ENCODE data around the gene LY86.
"Not testable (repeated sequence)": the region's sequence is repeated elsewhere in the genome, so short reads cannot be mapped to it uniquely, and the experiment has no call there.

LY86 gene

DNA sequence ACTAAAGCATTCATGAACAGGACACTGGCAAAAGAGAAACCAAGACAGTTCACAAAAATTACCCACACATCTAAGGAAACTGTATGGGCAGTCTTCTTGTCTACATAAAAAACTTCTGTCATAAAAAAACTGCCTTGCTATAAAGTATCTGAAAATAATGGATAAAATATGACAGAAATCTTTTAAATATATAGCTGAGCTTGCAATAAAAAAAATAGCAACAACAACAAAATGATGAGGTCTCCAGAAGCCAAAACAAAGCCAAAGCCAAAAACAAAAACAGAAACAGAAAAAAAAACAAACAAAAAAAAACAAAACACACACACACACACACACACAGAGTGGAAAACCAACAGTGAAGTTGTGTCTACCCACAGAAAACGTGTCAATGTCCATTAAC, 14.8 kb downstream of the LY86 start:
- Histone ChIP-seq H3K36me3 (ENCODE audit: control insufficient read depth, insufficient read depth, low read length) (no peaks in the 10 kb centered on the region), H3K27me3 (ENCODE audit: control insufficient read depth, insufficient read depth, low read length) (no peaks in the 10 kb centered on the region)

DNA sequence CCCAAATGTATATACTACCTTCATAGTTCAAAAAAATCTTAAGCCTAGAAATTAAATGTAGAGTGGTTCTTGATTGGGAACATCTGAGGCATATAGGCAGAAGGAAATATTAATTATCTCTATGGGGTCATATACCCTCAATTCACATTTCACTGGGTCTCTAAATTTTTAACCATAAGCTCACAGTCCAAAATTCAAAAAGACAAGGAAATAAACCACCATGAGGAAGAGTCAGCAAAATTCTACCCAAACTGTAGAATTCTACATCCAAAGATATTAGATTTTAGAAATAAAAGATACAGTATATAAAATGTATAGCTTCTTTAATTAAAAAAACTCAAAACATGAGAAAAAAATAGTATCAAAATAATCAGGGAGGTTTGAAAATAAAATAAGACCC, 15.5 kb downstream of the LY86 start:
- no peaks in the 10 kb centered on the region for H3K4me1 ChIP-seq (ENCODE audit: control insufficient read depth, insufficient read depth, low read length)
- H3K9me3 ChIP-seq (ENCODE audit: control insufficient read depth, insufficient read depth, low read length): no peaks in the 10 kb centered on the region
- H3K36me3 ChIP-seq (ENCODE audit: control insufficient read depth, insufficient read depth, low read length): no peaks in the 10 kb centered on the region
- H3K27me3 ChIP-seq (ENCODE audit: control insufficient read depth, insufficient read depth, low read length): no peaks in the 10 kb centered on the region
- H3K4me3 ChIP-seq (ENCODE audit: low read depth, low read length): no peak overlapping the region
- H3K9ac ChIP-seq (ENCODE audit: low read depth, low read length): no peak overlapping the region

More for the DNA sequence above, 14.8 kb downstream of the LY86 start:
- H3K4me3 ChIP-seq (ENCODE audit: low read depth, low read length): no peak overlapping the region
- no peaks in the 10 kb centered on the region for H3K4me1 ChIP-seq (ENCODE audit: control insufficient read depth, insufficient read depth, low read length)
- H3K9me3 ChIP-seq (ENCODE audit: control insufficient read depth, insufficient read depth, low read length): no peaks in the 10 kb centered on the region
- no peak overlapping the region for H3K9ac ChIP-seq (ENCODE audit: low read depth, low read length)

DNA sequence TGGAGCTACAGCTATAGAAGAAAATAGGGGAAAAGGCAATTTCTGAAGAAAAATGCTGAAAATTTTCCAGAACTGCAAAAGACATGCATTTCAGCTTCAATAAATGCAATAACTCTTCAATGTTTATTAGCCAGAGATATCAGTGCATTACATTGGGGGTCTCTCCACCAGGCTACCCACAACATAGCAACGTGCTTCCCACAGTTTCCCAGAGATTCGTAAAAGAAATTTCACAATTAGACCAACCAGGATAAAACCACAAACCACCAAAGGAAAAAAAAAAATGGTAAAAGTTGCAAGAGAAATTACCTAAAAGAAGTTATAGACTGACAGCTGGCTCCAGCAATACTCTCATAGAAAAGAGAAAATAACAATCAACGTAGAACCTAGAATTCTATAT, 16.0 kb downstream of the LY86 start:
- no peaks in the 10 kb centered on the region for H3K4me1 ChIP-seq (ENCODE audit: control insufficient read depth, insufficient read depth, low read length)
- no peaks in the 10 kb centered on the region for H3K36me3 ChIP-seq (ENCODE audit: control insufficient read depth, insufficient read depth, low read length)
- no peak overlapping the region for H3K9ac ChIP-seq (ENCODE audit: low read depth, low read length)
- H3K9me3 ChIP-seq (ENCODE audit: control insufficient read depth, insufficient read depth, low read length): no peaks in the 10 kb centered on the region
- no peak overlapping the region for H3K4me3 ChIP-seq (ENCODE audit: low read depth, low read length)
- H3K27me3 ChIP-seq (ENCODE audit: control insufficient read depth, insufficient read depth, low read length): no peaks in the 10 kb centered on the region

DNA sequence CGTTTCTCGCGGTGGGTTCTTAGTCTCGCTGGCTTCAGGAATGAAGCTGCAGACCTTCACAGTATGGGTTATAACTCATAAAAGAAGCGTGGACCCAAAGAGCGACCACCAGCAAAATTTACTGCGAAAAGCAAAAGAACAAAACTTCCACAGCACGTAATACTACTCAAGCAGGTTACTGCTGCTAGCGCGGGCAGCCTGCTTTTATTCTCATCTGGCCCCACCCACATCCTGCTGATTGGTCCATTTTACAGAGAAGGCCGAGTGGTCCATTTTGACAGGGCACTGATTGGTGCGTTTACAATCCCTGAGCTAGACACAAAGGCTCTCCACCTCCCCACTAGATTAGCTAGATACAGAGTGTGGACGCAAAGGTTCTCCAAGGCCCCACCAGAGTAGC, 17.4 kb downstream of the LY86 start:
- Histone ChIP-seq H3K36me3 (ENCODE audit: control insufficient read depth, insufficient read depth, low read length) (no peaks in the 10 kb centered on the region), H3K9me3 (ENCODE audit: control insufficient read depth, insufficient read depth, low read length) (no peaks in the 10 kb centered on the region), H3K27me3 (ENCODE audit: control insufficient read depth, insufficient read depth, low read length) (no peaks in the 10 kb centered on the region), H3K4me3 (ENCODE audit: low read depth, low read length) (no peak overlapping the region), H3K4me1 (ENCODE audit: control insufficient read depth, insufficient read depth, low read length) (no peaks in the 10 kb centered on the region), H3K9ac (ENCODE audit: low read depth, low read length) (no peak overlapping the region)

DNA sequence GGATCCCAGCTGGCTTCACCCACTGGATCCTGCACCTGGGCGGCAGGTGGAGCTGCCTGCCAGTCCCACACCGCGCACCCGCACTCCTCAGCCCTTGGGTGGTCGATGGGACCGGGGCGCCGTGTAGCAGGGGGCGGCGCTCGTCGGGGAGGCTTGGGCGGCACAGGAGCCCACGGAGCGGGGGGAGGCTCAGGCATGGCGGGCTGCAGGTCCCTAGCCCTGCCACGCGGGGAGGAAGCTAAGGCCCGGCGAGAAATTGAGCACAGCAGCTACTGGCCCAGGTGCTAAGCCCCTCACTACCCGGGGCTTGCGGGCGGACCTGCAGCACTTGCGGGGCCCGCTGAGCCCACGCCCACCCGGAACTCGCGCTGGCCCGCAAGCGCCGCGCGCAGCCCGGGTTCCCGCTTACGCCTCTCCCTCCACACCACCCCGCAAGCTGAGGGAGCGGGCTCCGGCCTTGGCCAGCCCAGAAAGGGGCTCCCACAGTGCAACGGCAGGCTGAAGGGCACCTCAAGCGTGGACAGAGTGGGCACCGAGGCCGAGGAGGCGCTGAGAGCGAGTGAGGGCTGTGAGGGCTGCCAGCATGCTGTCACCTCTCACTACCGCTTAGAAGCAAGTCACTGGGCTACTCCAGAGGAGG, 18.0 kb downstream of the LY86 start:
- not testable (repeated sequence) for H3K9ac ChIP-seq (ENCODE audit: low read depth, low read length); H3K4me3 ChIP-seq (ENCODE audit: low read depth, low read length); H3K27me3 ChIP-seq (ENCODE audit: control insufficient read depth, insufficient read depth, low read length)

DNA sequence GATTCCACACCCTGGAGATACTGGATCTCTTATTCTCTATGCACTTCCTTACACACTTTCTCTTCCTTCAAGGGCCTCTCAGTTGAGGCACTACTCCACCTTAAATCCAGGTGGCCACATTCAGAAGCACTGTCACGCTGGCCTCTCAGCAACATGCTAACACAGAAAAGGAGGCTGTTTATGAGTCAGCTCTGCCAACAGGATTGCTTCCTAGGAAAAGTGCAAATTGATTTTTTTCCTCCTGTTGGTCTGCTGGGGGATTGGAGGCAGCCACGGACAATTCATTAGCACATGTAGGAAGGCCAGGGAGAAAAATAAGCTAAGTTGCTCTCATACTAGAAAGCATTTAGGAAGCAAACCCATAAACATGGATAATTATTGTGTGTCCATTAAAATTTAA, 20.9 kb downstream of the LY86 start:
- Histone ChIP-seq H3K9ac (ENCODE audit: low read depth, low read length) (no peak overlapping the region), H3K27me3 (ENCODE audit: control insufficient read depth, insufficient read depth, low read length) (no peaks in the 10 kb centered on the region), H3K9me3 (ENCODE audit: control insufficient read depth, insufficient read depth, low read length) (no peaks in the 10 kb centered on the region), H3K4me3 (ENCODE audit: low read depth, low read length) (no peak overlapping the region), H3K36me3 (ENCODE audit: control insufficient read depth, insufficient read depth, low read length) (no peaks in the 10 kb centered on the region), H3K4me1 (ENCODE audit: control insufficient read depth, insufficient read depth, low read length) (no peaks in the 10 kb centered on the region)

More for the DNA sequence above, 18.0 kb downstream of the LY86 start:
- H3K9me3 ChIP-seq (ENCODE audit: control insufficient read depth, insufficient read depth, low read length); H3K4me1 ChIP-seq (ENCODE audit: control insufficient read depth, insufficient read depth, low read length); H3K36me3 ChIP-seq (ENCODE audit: control insufficient read depth, insufficient read depth, low read length): not testable (repeated sequence)

DNA sequence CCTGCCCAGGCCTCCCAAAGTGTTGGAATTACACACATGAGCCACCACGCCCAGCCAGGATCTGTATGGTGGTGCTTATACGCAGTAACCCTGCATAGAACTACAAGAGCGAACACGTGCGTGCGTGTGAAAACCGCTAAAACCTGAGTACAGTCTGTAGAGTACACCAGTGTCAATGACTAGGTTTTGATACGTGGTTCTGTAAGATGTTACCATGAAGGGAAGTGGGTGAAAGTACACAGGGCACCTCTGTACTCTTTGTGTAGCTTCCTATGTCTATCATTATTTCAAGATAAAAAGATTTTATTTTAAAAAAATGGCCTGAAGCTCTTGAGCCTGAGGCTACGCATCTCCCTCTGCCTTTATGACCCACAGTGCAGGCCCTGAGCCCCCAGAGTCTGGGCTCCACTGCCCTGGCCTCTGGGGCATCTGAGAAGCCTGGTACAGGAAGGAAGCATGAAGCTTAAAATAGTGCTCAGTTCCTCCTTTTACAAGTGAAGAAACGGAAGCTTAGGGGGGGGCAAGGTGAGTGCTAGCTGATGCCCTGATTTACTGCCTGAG, 21.6 kb downstream of the LY86 start:
- Histone ChIP-seq H3K4me3 (ENCODE audit: low read depth, low read length) (no peak overlapping the region), H3K27me3 (ENCODE audit: control insufficient read depth, insufficient read depth, low read length) (no peaks in the 10 kb centered on the region), H3K9ac (ENCODE audit: low read depth, low read length) (no peak overlapping the region), H3K4me1 (ENCODE audit: control insufficient read depth, insufficient read depth, low read length) (no peaks in the 10 kb centered on the region), H3K9me3 (ENCODE audit: control insufficient read depth, insufficient read depth, low read length) (no peaks in the 10 kb centered on the region), H3K36me3 (ENCODE audit: control insufficient read depth, insufficient read depth, low read length) (no peaks in the 10 kb centered on the region)

DNA sequence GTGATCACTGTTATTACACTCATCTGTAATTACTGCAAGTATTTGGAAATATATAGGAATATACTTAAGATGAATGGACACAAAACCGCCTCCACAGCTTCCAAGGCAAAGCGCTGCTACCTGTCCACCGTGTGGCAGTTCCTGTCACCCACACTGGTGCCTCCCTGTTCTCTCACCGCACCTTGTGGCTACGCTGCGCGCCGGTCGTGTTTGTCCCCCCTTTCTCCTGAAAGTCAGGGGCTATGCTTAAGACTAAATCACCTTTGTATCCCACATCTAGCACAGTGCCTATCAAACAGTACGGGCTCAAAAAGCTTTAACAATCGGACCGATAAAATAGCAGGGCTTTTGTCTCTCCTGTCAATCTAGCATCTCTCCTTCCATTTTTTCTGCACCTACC, 23.0 kb downstream of the LY86 start:
- Histone ChIP-seq H3K9ac (ENCODE audit: low read depth, low read length) (no peak overlapping the region), H3K36me3 (ENCODE audit: control insufficient read depth, insufficient read depth, low read length) (no peaks in the 10 kb centered on the region), H3K27me3 (ENCODE audit: control insufficient read depth, insufficient read depth, low read length) (no peaks in the 10 kb centered on the region), H3K4me3 (ENCODE audit: low read depth, low read length) (no peak overlapping the region), H3K4me1 (ENCODE audit: control insufficient read depth, insufficient read depth, low read length) (no peaks in the 10 kb centered on the region), H3K9me3 (ENCODE audit: control insufficient read depth, insufficient read depth, low read length) (no peaks in the 10 kb centered on the region)

DNA sequence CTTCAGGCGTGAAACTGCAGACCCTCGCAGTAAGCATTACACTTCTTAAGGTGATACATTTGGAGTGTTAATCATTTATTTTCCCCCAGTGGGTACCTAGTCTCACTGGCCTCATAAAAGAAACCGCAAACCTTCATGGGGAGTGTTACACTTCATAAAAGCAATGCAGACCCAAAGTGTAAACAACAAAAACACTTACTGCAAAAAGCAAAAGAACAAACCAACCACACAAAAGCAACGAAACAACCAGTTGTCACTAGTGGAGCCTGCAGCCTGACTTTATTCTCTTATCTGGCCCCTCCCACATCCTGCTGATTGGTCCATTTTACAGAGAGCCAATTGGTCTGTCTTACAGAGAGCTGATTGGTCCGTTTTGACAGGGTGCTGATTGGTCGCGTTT, 23.8 kb downstream of the LY86 start:
- no peak overlapping the region for H3K9ac ChIP-seq (ENCODE audit: low read depth, low read length)
- H3K4me3 ChIP-seq (ENCODE audit: low read depth, low read length): no peak overlapping the region
- H3K9me3 ChIP-seq (ENCODE audit: control insufficient read depth, insufficient read depth, low read length): no peaks in the 10 kb centered on the region
- no peaks in the 10 kb centered on the region for H3K27me3 ChIP-seq (ENCODE audit: control insufficient read depth, insufficient read depth, low read length)
- no peaks in the 10 kb centered on the region for H3K36me3 ChIP-seq (ENCODE audit: control insufficient read depth, insufficient read depth, low read length)
- no peaks in the 10 kb centered on the region for H3K4me1 ChIP-seq (ENCODE audit: control insufficient read depth, insufficient read depth, low read length)

DNA sequence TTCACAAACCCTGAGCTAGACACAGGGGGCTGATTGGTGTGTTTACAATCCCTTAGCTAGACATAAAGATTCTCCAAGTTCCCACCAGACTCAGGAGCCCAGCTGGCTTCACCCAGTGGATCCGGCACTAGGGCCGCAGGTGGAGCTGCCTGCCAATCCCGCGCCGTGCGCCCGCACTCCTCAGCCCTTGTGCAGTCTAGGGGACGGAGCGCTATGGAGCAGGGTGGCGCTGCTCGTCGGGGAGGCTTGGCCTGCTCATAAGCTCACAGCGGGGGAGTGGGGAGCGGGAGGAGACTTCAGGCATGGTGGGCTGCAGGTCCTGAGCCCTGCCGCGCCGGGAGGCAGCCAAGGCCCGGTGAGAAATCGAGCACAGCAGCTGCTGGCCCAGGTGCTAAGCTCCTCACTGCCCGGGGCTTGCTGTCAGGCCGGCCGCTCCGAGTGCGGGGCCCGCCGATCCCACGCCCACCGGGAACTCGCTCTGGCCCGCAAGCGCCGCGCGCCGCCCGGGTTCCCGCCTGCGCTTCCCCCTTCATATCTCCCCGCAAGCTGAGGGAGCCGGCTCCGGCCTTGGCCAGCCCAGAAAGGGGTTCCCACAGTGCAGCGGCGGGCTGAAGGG, 24.7 kb downstream of the LY86 start:
- H3K9ac ChIP-seq (ENCODE audit: low read depth, low read length); H3K4me3 ChIP-seq (ENCODE audit: low read depth, low read length); H3K36me3 ChIP-seq (ENCODE audit: control insufficient read depth, insufficient read depth, low read length); H3K27me3 ChIP-seq (ENCODE audit: control insufficient read depth, insufficient read depth, low read length); H3K4me1 ChIP-seq (ENCODE audit: control insufficient read depth, insufficient read depth, low read length); H3K9me3 ChIP-seq (ENCODE audit: control insufficient read depth, insufficient read depth, low read length): not testable (repeated sequence)

DNA sequence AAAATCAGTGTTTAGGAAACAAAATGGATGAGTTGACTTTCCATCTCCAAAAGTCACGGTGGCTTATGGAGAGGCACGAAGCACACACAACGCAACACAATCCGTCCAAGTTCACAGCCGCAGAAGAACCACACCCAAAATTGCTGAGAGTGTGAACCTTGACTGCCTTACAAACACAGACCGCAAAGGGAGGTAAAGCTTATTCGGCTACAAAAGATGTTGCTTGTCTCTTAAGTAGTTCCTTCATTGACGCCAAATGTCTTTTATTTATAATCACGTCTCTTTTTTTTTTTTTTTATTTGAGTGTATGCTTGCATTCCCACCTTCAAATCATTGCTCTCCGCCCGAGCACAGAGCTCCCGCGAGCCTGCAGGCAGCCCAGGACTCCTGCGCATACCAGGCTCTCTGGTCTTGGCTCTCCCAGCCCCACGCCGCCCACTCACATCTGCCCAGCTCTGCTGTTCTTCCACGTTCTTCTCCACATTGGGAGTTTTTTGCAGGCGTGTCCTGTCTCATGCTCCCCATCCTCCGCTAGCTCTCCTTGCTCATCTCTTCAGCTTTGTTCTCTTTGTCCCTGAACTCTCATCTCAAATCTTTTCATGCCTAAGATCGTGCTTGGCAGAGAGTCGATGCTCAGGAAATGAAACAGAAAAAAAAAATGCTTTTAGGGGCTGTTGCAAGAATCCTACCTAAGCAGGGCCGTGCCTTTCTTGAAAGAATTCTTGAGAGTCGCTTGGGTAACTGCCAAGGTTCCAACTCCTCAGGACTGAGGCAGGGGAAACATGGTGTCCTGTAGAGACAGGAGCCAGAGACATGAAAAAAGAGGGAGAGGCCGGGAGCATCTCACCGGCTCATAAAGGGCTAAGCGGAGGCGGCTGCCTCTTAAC, 25.8 kb downstream of the LY86 start:
- H3K36me3 ChIP-seq (ENCODE audit: control insufficient read depth, insufficient read depth, low read length): no peaks in the 10 kb centered on the region
- no peaks in the 10 kb centered on the region for H3K9me3 ChIP-seq (ENCODE audit: control insufficient read depth, insufficient read depth, low read length)
- H3K4me1 ChIP-seq (ENCODE audit: control insufficient read depth, insufficient read depth, low read length): no peaks in the 10 kb centered on the region
- no peak overlapping the region for H3K9ac ChIP-seq (ENCODE audit: low read depth, low read length)
- H3K4me3 ChIP-seq (ENCODE audit: low read depth, low read length): no peak overlapping the region
- no peaks in the 10 kb centered on the region for H3K27me3 ChIP-seq (ENCODE audit: control insufficient read depth, insufficient read depth, low read length)

DNA sequence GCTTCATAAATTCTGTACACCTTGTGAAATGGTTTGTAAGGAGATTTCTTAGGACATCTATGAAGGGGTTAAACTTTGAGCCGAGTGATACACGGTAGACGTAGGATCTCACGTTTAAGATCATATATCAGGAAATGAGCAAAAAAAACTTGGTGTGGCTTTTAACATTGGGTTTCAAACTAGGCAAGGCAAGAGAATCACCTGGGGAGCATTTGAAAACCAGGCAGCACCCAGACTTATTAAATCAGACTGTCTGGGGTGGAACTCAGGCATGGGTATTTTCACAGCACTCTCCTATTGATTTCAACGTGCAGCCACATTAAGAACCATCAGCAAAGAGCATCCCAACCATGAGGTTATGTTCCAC, 26.4 kb downstream of the LY86 start:
- Histone ChIP-seq H3K36me3 (ENCODE audit: control insufficient read depth, insufficient read depth, low read length) (no peaks in the 10 kb centered on the region), H3K4me1 (ENCODE audit: control insufficient read depth, insufficient read depth, low read length) (no peaks in the 10 kb centered on the region), H3K4me3 (ENCODE audit: low read depth, low read length) (no peak overlapping the region), H3K9ac (ENCODE audit: low read depth, low read length) (no peak overlapping the region), H3K9me3 (ENCODE audit: control insufficient read depth, insufficient read depth, low read length) (no peaks in the 10 kb centered on the region), H3K27me3 (ENCODE audit: control insufficient read depth, insufficient read depth, low read length) (no peaks in the 10 kb centered on the region)
